Prostate gland (tissue), 2 donors: Measurements from ENCODE around the gene HLA-DMA. TPM values are rescaled to one million over a fixed set of nuclear protein-coding genes. Genes with fewer than 3 reads are reported as not detected.

Experiments used
- DNase-seq: peaks from one replicate; pipeline ENCODE4 v3.0.0-alpha.2; 2019; ENCODE audit warnings: low spot score
- H3K27ac ChIP-seq, 2 donors: fragments of 200-600 bp; sonication (generic); 2 replicates each; pipeline ENCODE4 v1.5.1; 2017 to 2019
- H3K27me3 ChIP-seq: fragments of 200-600 bp; sonication (generic); replicated peaks from 2 replicates; pipeline ENCODE4 v1.5.1; 2019; ENCODE audit not compliant: insufficient read depth
- H3K36me3 ChIP-seq, 2 donors: fragments of 200-600 bp; sonication (generic); 1 replicate in 1 of 2; 2 replicates in 1 of 2; pipeline versions ENCODE4 v1.5.1 to v1.8.1; 2017 to 2019
- H3K4me1 ChIP-seq: fragments of 200-600 bp; sonication (generic); replicated peaks from 2 replicates; pipeline ENCODE4 v1.5.1; 2019
- H3K4me3 ChIP-seq, 2 donors: fragments of 200-600 bp; sonication (generic); 2 replicates each; pipeline ENCODE4 v1.5.1; 2017 to 2019
- H3K9me3 ChIP-seq: fragments of 200-600 bp; sonication (generic); 2 replicates; pipeline ENCODE4 v1.5.1; 2017
- POLR2A ChIP-seq: fragments of 450-650 bp; IDR thresholded peaks from one replicate; pipeline ENCODE4 v1.6.1; 2016; ENCODE audit warnings: antibody characterized with exemption, mild to moderate bottlenecking
- POLR2AphosphoS5 ChIP-seq: sonication (generic); formaldehyde crosslinking; IDR thresholded peaks from one replicate; pipeline ENCODE4 v1.6.1; 2017; ENCODE audit warnings: antibody characterized with exemption
- WGBS: methylation state at CpG from one replicate; pipeline ENCODE4 v1.1.5; 2018; 5-methylcytosine and 5-hydroxymethylcytosine counted together
- intact Hi-C: fragments of 100-400 bp; cut with DNase I; formaldehyde crosslinking; loops from one replicate; pipeline ENCODE4 v1.14.2; 2022
- total RNA-seq, 2 donors: library from RNA; depleted of rRNA; stranded (reverse); fragments of >200 nt; gene quantifications; one replicate each; pipeline ENCODE4 v1.1.0, GENCODE V29; 2016
- TF ChIP-seq, protein P1 (sequence below), 4 experiments: fragments of 200-600 bp in 2 of 4; fragments of 450-650 bp in 2 of 4; sonication (generic) in 2 of 4; IDR thresholded peaks; 1 replicate in 3 of 4; 2 replicates in 1 of 4; pipeline ENCODE4 v1.5.1; 2016 to 2019; ENCODE audit warnings: antibody characterized with exemption in 4 of 4, mild to moderate bottlenecking in 2 of 4, moderate library complexity in 2 of 4

The HLA-DMA gene
- total RNA-seq, 2 donors from 2014 or later, result 9.6 to 26.1 TPM

DNA sequence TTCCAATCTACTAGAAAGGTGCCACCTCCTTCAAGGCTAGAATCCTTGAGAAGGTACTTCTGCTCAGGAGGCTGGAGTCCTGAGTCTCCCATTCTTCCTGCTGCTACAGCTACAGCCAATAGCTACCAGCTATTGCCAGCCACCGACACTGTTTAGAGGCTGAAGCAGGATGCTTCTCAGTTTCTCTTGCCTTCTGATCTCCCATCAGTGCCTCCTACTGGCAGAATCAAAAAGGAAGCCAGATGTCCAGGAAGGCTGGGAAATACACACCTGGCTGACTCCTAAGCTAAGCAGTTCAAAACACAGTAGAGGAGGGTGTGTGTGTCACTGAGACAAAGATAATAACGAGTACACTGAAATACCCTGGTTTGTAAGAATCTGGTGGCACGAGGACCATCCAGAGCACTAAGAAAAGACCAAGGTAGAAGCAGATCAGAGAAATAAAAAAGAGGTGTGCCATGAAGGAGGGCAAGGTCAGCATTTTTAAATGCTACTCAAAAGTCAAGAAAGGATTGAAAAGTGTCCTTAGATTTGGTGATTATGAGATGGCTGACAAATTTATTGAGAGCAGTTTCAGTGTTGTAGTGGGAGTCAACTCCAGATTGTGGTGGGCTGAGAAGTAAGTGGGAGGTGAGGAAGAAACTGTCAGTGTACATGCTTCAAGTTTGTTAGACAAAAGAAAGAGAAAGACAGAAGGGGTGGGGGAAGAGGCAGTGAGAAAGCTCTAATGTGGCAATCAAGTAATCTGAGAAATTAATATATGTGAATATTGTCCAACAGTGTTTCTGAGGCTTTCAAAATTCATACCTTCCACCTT, 2.3 kb upstream of the HLA-DMA start:
- H3K27me3 ChIP-seq, result no peaks in the 10 kb centered on the region
- H3K9me3 ChIP-seq, result no peaks in the 10 kb centered on the region
- intact Hi-C loops, result no loop called here
- no peak for TF ChIP-seq POLR2AphosphoS5
- TF ChIP-seq, protein P1, sequence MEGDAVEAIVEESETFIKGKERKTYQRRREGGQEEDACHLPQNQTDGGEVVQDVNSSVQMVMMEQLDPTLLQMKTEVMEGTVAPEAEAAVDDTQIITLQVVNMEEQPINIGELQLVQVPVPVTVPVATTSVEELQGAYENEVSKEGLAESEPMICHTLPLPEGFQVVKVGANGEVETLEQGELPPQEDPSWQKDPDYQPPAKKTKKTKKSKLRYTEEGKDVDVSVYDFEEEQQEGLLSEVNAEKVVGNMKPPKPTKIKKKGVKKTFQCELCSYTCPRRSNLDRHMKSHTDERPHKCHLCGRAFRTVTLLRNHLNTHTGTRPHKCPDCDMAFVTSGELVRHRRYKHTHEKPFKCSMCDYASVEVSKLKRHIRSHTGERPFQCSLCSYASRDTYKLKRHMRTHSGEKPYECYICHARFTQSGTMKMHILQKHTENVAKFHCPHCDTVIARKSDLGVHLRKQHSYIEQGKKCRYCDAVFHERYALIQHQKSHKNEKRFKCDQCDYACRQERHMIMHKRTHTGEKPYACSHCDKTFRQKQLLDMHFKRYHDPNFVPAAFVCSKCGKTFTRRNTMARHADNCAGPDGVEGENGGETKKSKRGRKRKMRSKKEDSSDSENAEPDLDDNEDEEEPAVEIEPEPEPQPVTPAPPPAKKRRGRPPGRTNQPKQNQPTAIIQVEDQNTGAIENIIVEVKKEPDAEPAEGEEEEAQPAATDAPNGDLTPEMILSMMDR (IDR thresholded peaks at IDR 0.05), result no peak
- no peak for TF ChIP-seq POLR2A
- no peak for DNase-seq
- H3K27ac ChIP-seq, result no peak overlapping the region
- no peaks in the 10 kb centered on the region for H3K4me1 ChIP-seq
- H3K36me3 ChIP-seq, result no peaks in the 10 kb centered on the region
- H3K4me3 ChIP-seq, result no peak overlapping the region
- WGBS, result 33% methylated on average over 3 of the region's 3 CpGs

DNA sequence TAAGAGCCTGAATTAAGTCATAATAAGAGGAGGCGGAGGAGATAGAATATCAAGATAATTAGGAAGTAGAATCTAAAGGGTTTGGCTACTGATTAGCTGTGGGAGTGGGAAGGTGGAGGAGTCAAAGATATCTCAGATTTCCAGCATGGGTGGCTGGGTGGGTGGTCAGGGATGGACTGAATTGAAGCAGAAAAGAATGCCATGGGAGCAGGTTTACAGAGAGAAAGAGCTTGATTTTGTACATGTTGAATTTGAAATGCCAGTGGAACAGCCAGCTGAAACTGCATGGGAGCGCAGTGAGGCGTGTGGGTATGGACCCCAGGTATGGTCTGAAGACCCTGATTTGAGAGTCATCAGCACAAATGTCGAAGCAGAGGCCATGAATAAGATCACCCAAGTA, 1.4 kb upstream of the HLA-DMA start:
- Histone ChIP-seq H3K4me3 (no peak overlapping the region), H3K9me3 (no peaks in the 10 kb centered on the region), H3K27ac (no peak overlapping the region), H3K27me3 (no peaks in the 10 kb centered on the region), H3K4me1 (no peaks in the 10 kb centered on the region), H3K36me3 (no peaks in the 10 kb centered on the region)
- no peak for DNase-seq
- intact Hi-C loops, result no loop called here
- WGBS, result 80% methylated on average over 4 of the region's 4 CpGs
- no peak for TF ChIP-seq POLR2A
- no peak for TF ChIP-seq POLR2AphosphoS5
- TF ChIP-seq, protein P1 (IDR thresholded peaks at IDR 0.05), result no peak

DNA sequence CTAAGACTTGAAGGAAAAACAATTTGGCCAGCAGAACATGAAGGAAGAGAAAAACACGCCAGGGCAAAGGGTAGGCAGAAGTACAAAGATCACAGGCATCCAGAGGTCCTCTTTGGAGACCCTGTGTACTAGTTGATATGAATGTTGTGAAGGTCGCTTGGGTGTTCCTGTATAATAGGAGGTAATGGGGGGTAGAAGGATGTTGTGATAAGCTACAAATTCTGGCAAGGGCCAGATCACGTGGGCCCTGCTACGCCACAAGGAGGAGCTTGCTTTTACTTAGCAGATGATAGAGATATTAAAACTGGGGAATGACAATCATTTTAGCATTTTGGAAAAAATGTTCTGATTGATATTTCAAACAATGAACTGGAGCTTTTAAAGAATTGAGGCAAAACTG, 878 bp upstream of the HLA-DMA start:
- TF ChIP-seq, protein P1 (IDR thresholded peaks at IDR 0.05), result no peak
- no peak for TF ChIP-seq POLR2AphosphoS5
- TF ChIP-seq POLR2A, result no peak
- no peaks in the 10 kb centered on the region for H3K36me3 ChIP-seq
- no peaks in the 10 kb centered on the region for H3K27me3 ChIP-seq
- DNase-seq, result no peak
- intact Hi-C loops, result no loop called here
- 76% methylated on average over 4 of the region's 4 CpGs for WGBS
- no peaks in the 10 kb centered on the region for H3K4me1 ChIP-seq
- H3K27ac ChIP-seq, result no peak overlapping the region
- no peak overlapping the region for H3K4me3 ChIP-seq
- no peaks in the 10 kb centered on the region for H3K9me3 ChIP-seq

DNA sequence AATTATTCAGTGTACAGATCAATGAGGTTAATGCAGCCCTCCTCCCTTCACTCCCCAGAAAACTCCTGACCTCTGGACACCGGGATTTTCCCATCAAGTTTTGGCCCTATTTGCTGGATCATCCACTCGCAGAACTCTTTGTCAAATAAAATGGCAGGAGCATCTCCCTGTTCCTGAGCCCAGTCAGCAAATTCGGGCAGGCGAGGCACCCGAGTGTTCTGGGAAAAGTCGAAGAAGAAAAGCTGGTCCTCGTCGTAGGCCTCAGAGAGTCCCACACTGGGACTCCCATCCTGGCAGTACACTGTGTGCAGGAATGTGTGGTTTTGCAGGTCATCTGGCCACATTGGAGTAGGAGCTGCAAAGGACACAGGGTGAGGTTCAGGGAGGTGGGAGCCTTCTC, 2.4 kb downstream of the HLA-DMA start:
- no peak for DNase-seq
- Histone ChIP-seq H3K27ac (no peak overlapping the region), H3K9me3 (no peaks in the 10 kb centered on the region), H3K27me3 (no peaks in the 10 kb centered on the region), H3K36me3 (no peaks in the 10 kb centered on the region), H3K4me1 (no peaks in the 10 kb centered on the region), H3K4me3 (no peak overlapping the region)
- 83% methylated on average over 8 of the region's 8 CpGs for WGBS
- intact Hi-C loops, result no loop called here
- TF ChIP-seq POLR2A (no peak), POLR2AphosphoS5 (no peak)
- TF ChIP-seq, protein P1 (IDR thresholded peaks at IDR 0.05), result no peak

DNA sequence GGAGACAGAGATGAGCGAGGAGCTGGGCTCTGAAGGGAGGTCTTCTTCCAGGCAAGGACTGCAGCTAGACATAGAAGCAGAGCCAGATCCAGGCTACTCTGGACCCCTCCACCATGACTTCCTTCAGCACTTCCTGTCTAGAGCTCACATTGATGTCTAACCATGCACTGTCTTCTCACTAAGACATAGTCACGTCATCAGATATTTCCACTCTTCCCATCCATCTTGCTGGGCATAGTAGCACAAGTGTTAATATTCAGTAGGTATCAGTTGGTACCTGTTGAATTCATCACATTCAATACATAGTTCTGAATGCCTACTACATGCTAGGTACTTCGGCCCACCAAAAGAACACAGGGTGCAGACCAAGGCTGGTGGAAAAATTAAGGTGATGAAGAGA, 2.9 kb downstream of the HLA-DMA start:
- Histone ChIP-seq H3K27ac (no peak overlapping the region), H3K27me3 (no peaks in the 10 kb centered on the region), H3K4me3 (no peak overlapping the region), H3K9me3 (no peaks in the 10 kb centered on the region), H3K36me3 (no peaks in the 10 kb centered on the region), H3K4me1 (no peaks in the 10 kb centered on the region)
- WGBS, result 73% methylated on average over 3 of the region's 3 CpGs
- DNase-seq, result no peak
- intact Hi-C loops, result no loop called here
- TF ChIP-seq, protein P1 (IDR thresholded peaks at IDR 0.05), result no peak
- TF ChIP-seq POLR2A (no peak), POLR2AphosphoS5 (no peak)
